Loucy (cell line): Measurements from ENCODE around the gene CSNK2A1.

Experiments
- H2AFZ ChIP-seq: fragments of 200-600 bp; sonication (generic); 2 replicates; pipeline ENCODE4 v1.6.0; 2016; ENCODE audit warnings: antibody characterized with exemption, mild to moderate bottlenecking, low read length, moderate library complexity
- H3F3A ChIP-seq: fragments of 200-600 bp; 2 replicates; pipeline ENCODE4 v1.6.0; 2016; ENCODE audit warnings: antibody characterized with exemption, low read depth, mild to moderate bottlenecking
- H3K27me3 ChIP-seq: fragments of 200-600 bp; sonication (generic); 2 replicates; pipeline ENCODE4 v1.6.1; 2014; ENCODE audit warnings: low read length, mild to moderate bottlenecking; ENCODE audit not compliant: insufficient read depth, poor library complexity, severe bottlenecking
- H3K36me3 ChIP-seq: fragments of 200-600 bp; sonication (generic); 2 replicates; pipeline ENCODE4 v1.6.1; 2016; ENCODE audit warnings: low read length; ENCODE audit not compliant: insufficient read depth
- H3K4me1 ChIP-seq: fragments of 200-600 bp; sonication (generic); 2 replicates; pipeline ENCODE4 v1.5.1; 2014; ENCODE audit warnings: low read length, mild to moderate bottlenecking; ENCODE audit not compliant: insufficient read depth, poor library complexity, severe bottlenecking
- H3K4me2 ChIP-seq: fragments of 200-600 bp; sonication (generic); 2 replicates; pipeline ENCODE4 v1.6.0; 2014; ENCODE audit warnings: antibody characterized with exemption, low read length, low read depth, mild to moderate bottlenecking; ENCODE audit not compliant: poor library complexity, severe bottlenecking
- H3K4me3 ChIP-seq: fragments of 200-600 bp; sonication (generic); 2 replicates; pipeline ENCODE4 v1.5.1; 2014; ENCODE audit warnings: low read length, mild to moderate bottlenecking, mixed read lengths; ENCODE audit not compliant: poor library complexity, severe bottlenecking
- H3K79me2 ChIP-seq: fragments of 200-600 bp; sonication (generic); 2 replicates; pipeline ENCODE4 v1.6.1; 2014; ENCODE audit warnings: low read length; ENCODE audit not compliant: insufficient read depth
- H3K9ac ChIP-seq: fragments of 200-600 bp; sonication (generic); 2 replicates; pipeline ENCODE4 v1.6.0; 2014; ENCODE audit warnings: mild to moderate bottlenecking, low read depth, low read length, moderate library complexity; ENCODE audit not compliant: poor library complexity, severe bottlenecking
- H3K9me2 ChIP-seq: fragments of 200-600 bp; sonication (generic); replicated peaks from 2 replicates; pipeline ENCODE4 v1.6.1; 2016; ENCODE audit warnings: low read depth, low read length, mixed read lengths
- H3K9me3 ChIP-seq: fragments of 200-600 bp; sonication (generic); 2 replicates; pipeline ENCODE4 v1.6.1; 2014; ENCODE audit warnings: mild to moderate bottlenecking, antibody characterized with exemption, low read length, low read depth; ENCODE audit not compliant: insufficient read depth
- H4K20me1 ChIP-seq: fragments of 200-600 bp; sonication (generic); 2 replicates; pipeline ENCODE4 v1.6.0; 2014; ENCODE audit warnings: antibody characterized with exemption, low read length, mild to moderate bottlenecking; ENCODE audit not compliant: insufficient read depth, poor library complexity, severe bottlenecking
- EZH2phosphoT487 ChIP-seq: fragments of 200-600 bp; IDR thresholded peaks from 2 replicates; pipeline ENCODE4 v1.6.1; 2018; ENCODE audit warnings: antibody characterized with exemption, mild to moderate bottlenecking, moderate library complexity, borderline replicate concordance
- TF ChIP-seq, protein P1 (sequence below): fragments of 200-600 bp; sonication (generic); conservative IDR thresholded peaks from 2 replicates; pipeline ENCODE4 v1.5.1; 2014; ENCODE audit warnings: mild to moderate bottlenecking, antibody characterized with exemption, low read length

Gene CSNK2A1

GRCh38 chr20:462199-462991 lies 81.2 kb downstream of the CSNK2A1 start, which contains the start of gene TBC1D20:
TBC1D20 (minus strand) TSS chr20:462533; CDS start chr20:462405, 128 bp downstream.
- Histone ChIP-seq H3K27me3 (no peaks in the 10 kb centered on the region), H4K20me1 (peaks cover 37% of the 10 kb centered on the region), H2AFZ (peak within 1 kb of the TSS; percentile 78), H3K9ac (peak within 1 kb of the TSS; percentile 85), H3K4me1 (peaks cover 39% of the 10 kb centered on the region), H3K9me2 (no peaks in the 10 kb centered on the region), H3K36me3 (no peaks in the 10 kb centered on the region), H3F3A (no peaks in the 10 kb centered on the region), H3K4me2 (peak within 1 kb of the TSS; percentile 91), H3K4me3 (peak within 1 kb of the TSS; percentile 91), H3K79me2 (peaks cover 48% of the 10 kb centered on the region), H3K9me3 (peaks cover 3% of the 10 kb centered on the region; the same call in 1 of the 2 replicates)
- TF ChIP-seq EZH2phosphoT487, result no peak
- TF ChIP-seq, protein P1, sequence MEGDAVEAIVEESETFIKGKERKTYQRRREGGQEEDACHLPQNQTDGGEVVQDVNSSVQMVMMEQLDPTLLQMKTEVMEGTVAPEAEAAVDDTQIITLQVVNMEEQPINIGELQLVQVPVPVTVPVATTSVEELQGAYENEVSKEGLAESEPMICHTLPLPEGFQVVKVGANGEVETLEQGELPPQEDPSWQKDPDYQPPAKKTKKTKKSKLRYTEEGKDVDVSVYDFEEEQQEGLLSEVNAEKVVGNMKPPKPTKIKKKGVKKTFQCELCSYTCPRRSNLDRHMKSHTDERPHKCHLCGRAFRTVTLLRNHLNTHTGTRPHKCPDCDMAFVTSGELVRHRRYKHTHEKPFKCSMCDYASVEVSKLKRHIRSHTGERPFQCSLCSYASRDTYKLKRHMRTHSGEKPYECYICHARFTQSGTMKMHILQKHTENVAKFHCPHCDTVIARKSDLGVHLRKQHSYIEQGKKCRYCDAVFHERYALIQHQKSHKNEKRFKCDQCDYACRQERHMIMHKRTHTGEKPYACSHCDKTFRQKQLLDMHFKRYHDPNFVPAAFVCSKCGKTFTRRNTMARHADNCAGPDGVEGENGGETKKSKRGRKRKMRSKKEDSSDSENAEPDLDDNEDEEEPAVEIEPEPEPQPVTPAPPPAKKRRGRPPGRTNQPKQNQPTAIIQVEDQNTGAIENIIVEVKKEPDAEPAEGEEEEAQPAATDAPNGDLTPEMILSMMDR, result peak; percentile 33

DNA sequence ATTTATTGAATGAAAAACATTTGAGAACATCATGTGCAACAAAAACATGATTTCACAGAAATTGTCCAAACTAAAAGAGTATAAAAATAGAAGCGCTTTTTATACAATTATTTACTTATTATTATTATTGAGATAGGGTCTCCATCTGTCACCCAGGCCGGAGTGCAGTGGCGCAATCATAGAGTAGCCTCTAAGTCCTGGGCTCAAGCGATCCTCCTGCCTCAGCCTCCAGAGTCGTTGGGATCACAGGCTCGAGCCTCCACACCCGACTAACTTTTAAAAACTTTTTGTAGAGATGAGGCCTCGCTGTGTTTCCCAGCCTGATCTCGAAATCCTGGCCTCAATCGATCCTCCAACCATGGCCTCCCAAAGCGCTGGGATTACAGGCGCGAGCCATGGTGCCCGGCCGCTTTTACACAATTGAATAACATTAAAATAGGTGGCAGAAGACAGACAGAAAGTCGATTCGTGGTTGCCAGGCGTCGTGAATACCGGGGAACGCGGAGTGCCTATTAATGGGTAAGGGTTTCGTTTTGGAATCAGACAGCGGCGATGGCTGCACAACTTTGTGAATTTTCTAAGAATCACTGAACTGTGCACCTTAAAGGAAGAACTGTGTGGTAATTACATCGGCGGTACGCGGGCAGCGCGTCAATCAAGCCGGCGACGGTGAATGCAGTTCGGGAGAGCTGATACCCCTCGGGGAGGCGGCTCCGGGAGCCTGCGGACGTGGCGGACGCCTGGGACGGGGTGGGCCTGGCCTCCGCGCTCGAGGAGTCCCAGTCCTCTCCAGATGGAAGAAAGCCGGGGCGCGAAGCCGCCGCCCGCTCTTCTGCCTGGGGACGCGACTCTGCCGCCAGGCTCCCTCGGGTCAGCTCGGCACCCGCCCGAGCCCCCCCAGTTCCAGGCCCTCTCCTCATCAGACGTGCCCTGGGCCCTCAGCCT lies 82.1 kb downstream of the CSNK2A1 start:
- Histone ChIP-seq H3F3A (no peaks in the 10 kb centered on the region), H3K4me1 (peaks cover 39% of the 10 kb centered on the region), H3K79me2 (peaks cover 55% of the 10 kb centered on the region), H3K4me2 (peak overlapping the region; percentile 91), H3K9me2 (no peaks in the 10 kb centered on the region), H2AFZ (peak overlapping the region; percentile 67; the same call in 1 of the 2 replicates), H3K36me3 (no peaks in the 10 kb centered on the region), H3K4me3 (peak overlapping the region; percentile 91), H4K20me1 (peaks cover 37% of the 10 kb centered on the region), H3K27me3 (no peaks in the 10 kb centered on the region), H3K9ac (peak overlapping the region; percentile 85), H3K9me3 (no peaks in the 10 kb centered on the region)
- TF ChIP-seq, protein P1, result no peak
- TF ChIP-seq EZH2phosphoT487, result no peak

DNA sequence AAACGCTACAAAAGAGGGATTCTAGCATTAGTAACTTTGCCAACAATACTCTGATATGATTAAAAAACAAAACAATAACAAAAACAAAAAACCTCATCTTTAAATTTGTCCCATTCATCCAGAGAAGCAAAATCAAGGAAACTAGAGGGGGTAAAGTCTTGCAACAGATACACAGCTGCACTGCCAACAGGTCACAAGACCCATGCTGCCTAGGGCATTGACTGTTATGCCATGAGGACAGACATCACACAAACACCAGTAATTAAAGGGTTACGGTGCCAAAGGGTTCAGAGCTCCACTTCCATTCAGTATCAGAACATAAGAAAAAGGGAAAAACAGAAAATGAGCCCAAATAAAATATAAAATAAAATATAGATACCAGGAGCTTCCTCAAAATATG lies 82.9 kb downstream of the CSNK2A1 start:
- H4K20me1 ChIP-seq, result peaks cover 37% of the 10 kb centered on the region
- no peaks in the 10 kb centered on the region for H3K36me3 ChIP-seq
- no peak for TF ChIP-seq EZH2phosphoT487
- TF ChIP-seq, protein P1, result no peak

More for the DNA sequence above, 82.9 kb downstream of the CSNK2A1 start:
- Histone ChIP-seq H3K4me1 (peaks cover 39% of the 10 kb centered on the region), H3K9me2 (no peaks in the 10 kb centered on the region), H3K9ac (peak overlapping the region; percentile 85), H3K4me3 (peak overlapping the region; percentile 91), H3K79me2 (peaks cover 62% of the 10 kb centered on the region), H3K4me2 (peak overlapping the region; percentile 91), H2AFZ (no peak overlapping the region), H3K27me3 (no peaks in the 10 kb centered on the region), H3F3A (no peaks in the 10 kb centered on the region), H3K9me3 (no peaks in the 10 kb centered on the region)
